HG02642 (cell line): ENCODE measurements around the gene NRROS.

Experiments used
- ATAC-seq: cut with Tn5 transposase; IDR thresholded peaks from one replicate; pipeline ENCODE4 v1.9.1; 2021; ENCODE audit warnings: mild to moderate bottlenecking; ENCODE audit not compliant: unreplicated experiment, poor library complexity

NRROS gene

GRCh38 chr3:196673632-196674031 is 34.1 kb downstream of the NRROS start:
- ATAC-seq = no peak

GRCh38 chr3:196677353-196677752 is 37.9 kb downstream of the NRROS start:
- no peak for ATAC-seq

DNA sequence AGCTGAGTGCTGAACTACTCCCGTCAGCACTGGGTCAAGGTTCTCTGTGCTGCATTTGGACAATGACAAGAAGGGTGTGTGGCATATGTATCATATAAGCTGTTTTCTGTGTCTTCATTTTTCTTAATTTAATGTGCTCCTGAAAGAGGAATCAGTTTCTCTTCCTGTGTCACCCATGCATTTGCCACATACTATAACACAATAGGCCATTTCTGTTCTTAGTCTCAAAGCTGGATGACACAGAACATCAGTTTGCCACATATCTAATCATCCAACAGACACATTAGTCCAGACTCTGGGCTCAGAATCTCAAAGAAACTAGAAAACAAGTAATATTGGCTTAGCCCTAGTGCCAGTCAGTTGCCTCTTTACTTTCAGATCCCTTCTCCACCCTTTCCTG is 38.4 kb downstream of the NRROS start:
- ATAC-seq = no peak

GRCh38 chr3:196684548-196685407 is 45.3 kb downstream of the NRROS start:
- peak; percentile 89 for ATAC-seq

GRCh38 chr3:196686436-196686835 is 46.9 kb downstream of the NRROS start:
- ATAC-seq = no peak

- no peak for ATAC-seq
These were observed 48.9 kb downstream of the NRROS start for GRCh38 chr3:196688349-196688748.

DNA sequence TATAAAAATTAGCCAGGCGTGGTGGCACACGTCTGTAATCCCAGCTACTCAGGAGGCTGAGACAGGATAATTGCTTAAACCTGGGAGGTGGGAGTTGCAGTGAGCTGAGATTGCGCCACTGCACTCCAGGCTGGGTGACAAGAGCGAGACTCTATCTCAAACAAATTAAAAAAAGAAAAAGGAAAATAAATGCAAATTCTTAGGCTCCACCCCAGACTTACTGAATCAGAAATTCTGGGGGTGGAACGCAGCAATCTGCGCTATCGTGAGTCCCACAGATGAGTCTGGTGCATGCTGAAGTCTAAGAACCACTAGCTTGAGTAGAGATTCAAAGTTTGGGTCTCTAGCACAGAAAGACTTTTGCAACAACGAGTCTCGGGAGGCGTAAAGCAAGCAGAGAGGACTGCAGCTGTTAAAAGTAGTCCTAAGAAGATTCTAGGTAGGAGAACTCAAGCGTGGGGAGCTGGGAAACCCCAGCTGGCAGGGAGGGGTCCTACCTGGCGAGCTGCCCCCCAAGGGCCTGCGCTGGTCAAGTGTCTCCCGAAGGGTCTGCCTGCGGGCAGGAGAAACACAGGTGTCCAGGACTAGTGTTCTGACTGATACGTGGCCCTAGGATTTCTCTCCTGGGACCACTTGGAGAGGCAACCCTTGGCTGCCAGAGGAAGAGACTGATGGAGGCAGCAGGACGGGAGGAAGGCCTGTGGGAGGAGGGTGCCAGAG is 50.6 kb downstream of the NRROS start:
- no peak for ATAC-seq

GRCh38 chr3:196691386-196691785 is 51.9 kb downstream of the NRROS start:
- no peak for ATAC-seq

DNA sequence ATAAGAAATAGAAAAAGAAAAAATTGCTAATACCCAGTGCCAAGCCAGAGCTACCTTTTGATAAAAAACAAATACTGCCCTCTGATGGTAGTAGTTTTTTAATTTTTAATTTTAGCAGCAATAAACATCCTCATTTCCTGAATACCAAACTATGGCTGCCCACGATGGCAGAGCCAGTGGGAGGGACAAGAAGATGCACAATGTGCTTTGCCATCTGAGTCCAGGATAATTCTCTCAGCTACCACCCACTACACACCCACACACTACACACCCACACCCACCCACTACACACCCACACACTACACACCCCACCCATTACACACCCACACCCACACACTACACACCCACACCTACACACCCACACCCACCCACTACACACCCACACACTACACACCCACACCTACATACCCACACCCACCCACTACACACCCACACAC is 54.7 kb downstream of the NRROS start:
- no peak for ATAC-seq

- no peak for ATAC-seq
These were observed 55.7 kb downstream of the NRROS start for GRCh38 chr3:196694941-196695848.

GRCh38 chr3:196695849-196696226 is 56.3 kb downstream of the NRROS start:
- ATAC-seq = no peak

GRCh38 chr3:196697270-196697669 is 57.8 kb downstream of the NRROS start:
- no peak for ATAC-seq

- no peak for ATAC-seq
These were observed 60.3 kb downstream of the NRROS start for GRCh38 chr3:196699749-196700148.

GRCh38 chr3:196700801-196701200 is 61.3 kb downstream of the NRROS start:
- ATAC-seq = no peak

DNA sequence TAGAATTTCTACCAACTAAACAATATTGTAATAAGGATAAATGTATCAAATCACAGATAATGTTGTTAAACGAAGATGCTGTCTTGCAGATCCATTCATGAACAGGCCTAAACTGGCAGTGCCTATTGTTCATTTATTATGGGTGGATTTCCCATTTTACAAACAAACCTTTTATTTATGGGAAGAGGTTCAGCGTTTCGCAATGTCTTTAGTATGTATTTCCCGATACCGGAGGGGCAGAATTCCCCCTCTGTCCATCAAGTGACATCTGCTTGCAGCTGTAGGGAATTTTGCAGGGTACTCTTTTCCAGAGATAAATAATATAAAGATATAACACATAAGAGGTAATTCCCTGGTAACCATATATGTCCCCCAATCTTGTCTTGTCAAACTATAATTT is 66.8 kb downstream of the NRROS start:
- no peak for ATAC-seq

DNA sequence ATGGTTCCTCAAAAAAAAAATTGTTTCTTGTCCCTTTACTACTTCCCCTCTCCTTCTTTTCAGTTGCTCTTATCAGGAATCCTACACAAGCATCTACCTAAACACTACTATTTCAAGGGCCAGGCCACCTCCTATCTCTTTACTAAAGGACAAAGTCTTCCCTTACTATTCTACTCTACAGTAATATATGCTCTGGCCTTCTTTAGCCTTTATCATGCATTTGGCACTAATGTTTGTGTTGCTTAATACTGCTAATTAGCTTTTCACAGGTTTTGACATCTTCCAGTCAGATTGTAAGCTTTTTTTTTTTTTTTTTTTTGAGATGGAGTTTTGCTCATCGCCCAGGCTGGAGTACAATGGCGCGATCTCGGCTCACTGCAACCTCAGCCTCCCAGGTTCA is 67.2 kb downstream of the NRROS start:
- ATAC-seq = no peak

DNA sequence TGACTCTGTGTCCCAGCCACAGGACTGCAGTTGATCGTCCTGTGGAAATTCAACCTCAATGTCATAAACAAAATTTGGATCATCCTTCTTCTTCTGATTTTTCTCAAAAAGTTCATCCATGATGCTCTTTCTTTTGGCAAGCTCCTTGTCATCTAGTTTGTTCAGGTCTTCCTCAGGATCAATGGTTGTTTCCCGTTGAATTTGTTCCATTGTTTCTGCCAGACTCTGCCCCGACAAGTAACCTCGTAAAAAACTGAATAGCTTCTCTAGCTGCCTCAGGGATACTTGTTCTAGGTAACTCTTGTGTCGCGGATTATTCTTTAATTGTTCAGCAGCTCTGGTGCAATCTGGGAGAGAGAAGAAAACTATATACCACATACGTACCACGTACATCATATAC is 68.1 kb downstream of the NRROS start:
- ATAC-seq = no peak

- ATAC-seq = no peak
These were observed 69.0 kb downstream of the NRROS start for GRCh38 chr3:196708467-196708866.
